Measurements from ENCODE around the gene SMIM21. TPM values are rescaled to one million over a fixed set of nuclear protein-coding genes. Genes with fewer than 3 reads are reported as not detected.

The SMIM21 gene
- total RNA-seq, 1 experiment from 2014 or later = not detected

GRCh38 chr18:75433098-75433497 lies 5.6 kb upstream of the SMIM21 start:
- in situ Hi-C loops (cut with HindIII; ENCODE audit: low pct_unique_long_range_greater_than_20kb, low sequenced_read_pairs) = no loop called here
- DNase-seq (ENCODE audit: low read depth) = no peak

- DNase-seq (ENCODE audit: low read depth) = no peak
- in situ Hi-C loops (cut with HindIII; ENCODE audit: low pct_unique_long_range_greater_than_20kb, low sequenced_read_pairs) = no loop called here
These were observed 2.5 kb upstream of the SMIM21 start for GRCh38 chr18:75429975-75430374.

- DNase-seq (ENCODE audit: low read depth) = no peak
- in situ Hi-C loops (cut with HindIII; ENCODE audit: low pct_unique_long_range_greater_than_20kb, low sequenced_read_pairs) = no loop called here
These were observed 987 bp upstream of the SMIM21 start for GRCh38 chr18:75428490-75428889.

- DNase-seq (ENCODE audit: low read depth) = no peak
- in situ Hi-C loops (cut with HindIII; ENCODE audit: low pct_unique_long_range_greater_than_20kb, low sequenced_read_pairs) = no loop called here
These were observed 5.1 kb downstream of the SMIM21 start for GRCh38 chr18:75422341-75422910.

GRCh38 chr18:75421656-75422055 lies 5.8 kb downstream of the SMIM21 start:
- DNase-seq (ENCODE audit: low read depth) = no peak
- in situ Hi-C loops (cut with HindIII; ENCODE audit: low pct_unique_long_range_greater_than_20kb, low sequenced_read_pairs) = no loop called here

GRCh38 chr18:75418293-75419005 lies 9.1 kb downstream of the SMIM21 start:
- in situ Hi-C loops (cut with HindIII; ENCODE audit: low pct_unique_long_range_greater_than_20kb, low sequenced_read_pairs) = no loop called here
- no peak for DNase-seq (ENCODE audit: low read depth)

GRCh38 chr18:75410611-75411010 lies 16.9 kb downstream of the SMIM21 start:
- in situ Hi-C loops (cut with HindIII; ENCODE audit: low pct_unique_long_range_greater_than_20kb, low sequenced_read_pairs) = no loop called here
- DNase-seq (ENCODE audit: low read depth) = no peak

GRCh38 chr18:75409806-75410205 lies 17.7 kb downstream of the SMIM21 start:
- DNase-seq (ENCODE audit: low read depth) = no peak
- in situ Hi-C loops (cut with HindIII; ENCODE audit: low pct_unique_long_range_greater_than_20kb, low sequenced_read_pairs) = no loop called here

GRCh38 chr18:75408554-75409506 lies 18.7 kb downstream of the SMIM21 start:
- peak; percentile 69 for DNase-seq (ENCODE audit: low read depth)
- in situ Hi-C loops (cut with HindIII; ENCODE audit: low pct_unique_long_range_greater_than_20kb, low sequenced_read_pairs) = no loop called here

- DNase-seq (ENCODE audit: low read depth) = no peak
- in situ Hi-C loops (cut with HindIII; ENCODE audit: low pct_unique_long_range_greater_than_20kb, low sequenced_read_pairs) = no loop called here
These were observed 19.8 kb downstream of the SMIM21 start for GRCh38 chr18:75407468-75408437.

- no peak for DNase-seq (ENCODE audit: low read depth)
- in situ Hi-C loops (cut with HindIII; ENCODE audit: low pct_unique_long_range_greater_than_20kb, low sequenced_read_pairs) = no loop called here
These were observed 20.7 kb downstream of the SMIM21 start for GRCh38 chr18:75406491-75407445.

GRCh38 chr18:75405351-75405750 lies 22.2 kb downstream of the SMIM21 start:
- DNase-seq (ENCODE audit: low read depth) = no peak

GRCh38 chr18:75400366-75400765 lies 27.1 kb downstream of the SMIM21 start:
- no peak for DNase-seq (ENCODE audit: low read depth)
- in situ Hi-C loops (cut with HindIII; ENCODE audit: low pct_unique_long_range_greater_than_20kb, low sequenced_read_pairs) = no loop called here

More at GRCh38 chr18:75405351-75405750, 22.2 kb downstream of the SMIM21 start:
- in situ Hi-C loops (cut with HindIII; ENCODE audit: low pct_unique_long_range_greater_than_20kb, low sequenced_read_pairs) = no loop called here

GRCh38 chr18:75395137-75395536 lies 32.4 kb downstream of the SMIM21 start:
- in situ Hi-C loops (cut with HindIII; ENCODE audit: low pct_unique_long_range_greater_than_20kb, low sequenced_read_pairs) = no loop called here
- no peak for DNase-seq (ENCODE audit: low read depth)

- in situ Hi-C loops (cut with HindIII; ENCODE audit: low pct_unique_long_range_greater_than_20kb, low sequenced_read_pairs) = no loop called here
These were observed 33.8 kb downstream of the SMIM21 start for GRCh38 chr18:75393721-75394120.

GRCh38 chr18:75392226-75392578 lies 35.3 kb downstream of the SMIM21 start:
- DNase-seq (ENCODE audit: low read depth) = no peak
- in situ Hi-C loops (cut with HindIII; ENCODE audit: low pct_unique_long_range_greater_than_20kb, low sequenced_read_pairs) = no loop called here

More at GRCh38 chr18:75393721-75394120, 33.8 kb downstream of the SMIM21 start:
- DNase-seq (ENCODE audit: low read depth) = no peak
